H7 (cell line): ENCODE measurements around the gene ANKMY1. TPM values are rescaled to one million over a fixed set of nuclear protein-coding genes. Genes with fewer than 3 reads are reported as not detected.

Experiments
- DNase-seq: peaks from one replicate; pipeline ENCODE4 v3.0.0; 2012
- H3K27me3 ChIP-seq: 2 replicates; pipeline ENCODE4 v1.6.0; 2011; ENCODE audit warnings: mild to moderate bottlenecking, low read length; ENCODE audit not compliant: control insufficient read depth, insufficient read depth
- H3K36me3 ChIP-seq: replicated peaks from 2 replicates; pipeline ENCODE4 v1.5.1; 2011; ENCODE audit warnings: low read length; ENCODE audit not compliant: control insufficient read depth, insufficient read depth
- H3K4me3 ChIP-seq: 2 replicates; pipeline ENCODE4 v1.5.1; 2011; ENCODE audit warnings: low read depth, mild to moderate bottlenecking, control low read depth, low read length, moderate library complexity; ENCODE audit not compliant: insufficient read depth
- total RNA-seq: library from RNA; depleted of rRNA; stranded (reverse); fragments of >200 nt; shearing (Covaris generic); gene quantifications from 2 replicates; pipeline ENCODE4 v1.2.3, GENCODE V29; 2014

Gene ANKMY1
- total RNA-seq, 1 experiment from 2014 or later: 3.6 TPM

DNA sequence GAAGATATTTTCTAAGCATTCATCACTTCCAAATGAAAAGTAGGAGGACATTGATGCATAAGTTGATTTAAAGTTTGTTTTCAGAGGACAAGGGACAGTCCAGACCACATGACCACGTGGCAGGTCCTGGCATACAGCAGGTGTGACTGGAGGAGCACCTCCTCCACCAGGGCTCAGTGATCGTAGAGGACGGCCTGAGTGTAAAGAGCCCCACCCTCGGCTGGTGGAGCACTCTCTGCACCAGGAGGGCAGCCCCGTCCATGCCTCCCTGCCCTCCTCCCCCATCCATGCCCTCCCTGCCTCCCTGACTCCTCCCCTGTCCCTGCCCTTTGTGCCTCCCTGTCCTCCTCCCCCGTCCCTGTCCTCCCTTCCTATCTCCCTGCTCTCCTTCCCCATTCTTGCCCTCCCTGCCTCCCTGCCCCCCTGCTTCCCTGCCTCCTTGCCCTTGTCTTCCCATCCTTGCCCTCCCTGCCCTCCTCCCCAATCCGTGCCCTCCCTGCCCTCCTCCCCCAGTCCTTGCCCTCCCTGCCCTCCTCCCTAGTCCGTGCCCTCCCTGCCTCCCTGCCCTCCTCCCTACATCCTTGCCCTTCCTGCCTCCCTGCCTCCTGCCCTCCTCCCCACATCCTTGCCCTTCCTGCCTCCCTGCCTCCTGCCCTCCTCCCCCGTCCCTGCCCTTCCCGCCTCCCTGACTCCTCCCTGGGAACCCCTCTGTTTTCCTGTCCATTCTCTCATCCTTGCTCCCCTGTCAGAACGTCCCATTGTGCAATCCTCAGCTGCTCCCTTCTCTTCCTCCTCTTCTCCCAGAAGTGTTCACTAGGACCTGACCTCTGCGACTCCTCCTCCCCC lies 47.9 kb downstream of the ANKMY1 start:
- H3K4me3 ChIP-seq: no peak overlapping the region
- DNase-seq: peak; percentile 37

DNA sequence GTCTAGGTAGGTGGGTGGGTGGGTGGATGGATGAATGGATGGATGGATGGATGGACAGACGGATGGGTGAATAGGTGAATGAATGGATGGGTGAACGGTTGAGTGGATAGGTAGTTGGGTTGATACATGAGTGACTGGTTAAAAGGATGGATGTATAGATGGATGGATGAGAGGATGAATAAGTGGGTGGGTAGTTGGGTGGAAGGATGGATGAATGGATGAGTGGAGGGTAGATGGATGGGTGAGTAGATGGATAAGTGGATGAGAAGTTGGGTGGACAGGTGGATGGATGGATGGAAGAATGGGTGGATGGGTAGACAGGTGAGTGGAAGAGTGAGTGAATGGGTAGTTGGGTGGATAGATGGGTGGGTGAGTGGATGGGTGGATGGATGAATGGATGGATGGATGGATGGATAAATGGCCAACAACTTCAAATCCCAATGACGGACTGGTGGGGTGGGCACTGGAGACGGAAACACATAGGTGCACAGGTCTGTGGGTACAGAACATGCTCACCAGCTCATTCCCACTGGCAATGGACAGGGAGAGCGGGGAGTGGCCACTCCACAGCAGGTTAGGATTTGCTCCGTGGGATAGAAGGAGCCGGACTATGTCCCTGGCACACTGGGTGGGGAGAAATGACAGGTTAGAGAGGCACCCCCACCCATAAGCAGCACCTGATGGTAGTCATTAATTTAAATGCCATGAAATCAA lies 48.8 kb downstream of the ANKMY1 start:
- H3K4me3 ChIP-seq: no peak overlapping the region
- no peaks in the 10 kb centered on the region for H3K36me3 ChIP-seq
- no peak for DNase-seq
- H3K27me3 ChIP-seq: no peaks in the 10 kb centered on the region; the same call in 1 of the 2 replicates

More for the DNA sequence above, 47.9 kb downstream of the ANKMY1 start:
- H3K36me3 ChIP-seq: no peaks in the 10 kb centered on the region
- H3K27me3 ChIP-seq: no peaks in the 10 kb centered on the region; the same call in 1 of the 2 replicates

DNA sequence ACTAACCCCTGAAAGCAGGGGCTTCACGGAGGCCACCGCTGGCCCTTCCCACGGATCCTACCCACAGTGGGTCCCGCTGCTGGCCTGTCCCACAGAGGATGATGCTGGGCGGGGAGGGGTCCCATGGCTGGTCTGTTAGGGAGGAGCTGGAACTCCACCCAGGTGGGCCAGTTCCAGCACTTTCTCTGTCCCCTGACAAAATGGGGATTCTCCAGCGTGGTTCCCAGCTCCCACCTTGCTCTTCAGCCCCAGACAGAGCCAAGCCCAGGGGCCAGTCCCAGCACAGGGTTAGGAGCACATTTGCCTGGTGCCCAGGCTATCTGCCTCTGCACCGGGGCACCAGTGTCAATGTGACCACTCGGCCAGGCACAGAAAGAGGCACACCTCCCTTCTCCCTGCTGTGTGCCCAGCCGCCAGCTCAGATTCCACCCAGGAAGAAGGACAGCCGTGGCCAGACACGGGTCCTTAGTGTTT lies 50.0 kb downstream of the ANKMY1 start:
- Histone ChIP-seq H3K27me3 (no peaks in the 10 kb centered on the region; the same call in 1 of the 2 replicates), H3K36me3 (no peaks in the 10 kb centered on the region), H3K4me3 (no peak overlapping the region)
- DNase-seq: peak; percentile 38

DNA sequence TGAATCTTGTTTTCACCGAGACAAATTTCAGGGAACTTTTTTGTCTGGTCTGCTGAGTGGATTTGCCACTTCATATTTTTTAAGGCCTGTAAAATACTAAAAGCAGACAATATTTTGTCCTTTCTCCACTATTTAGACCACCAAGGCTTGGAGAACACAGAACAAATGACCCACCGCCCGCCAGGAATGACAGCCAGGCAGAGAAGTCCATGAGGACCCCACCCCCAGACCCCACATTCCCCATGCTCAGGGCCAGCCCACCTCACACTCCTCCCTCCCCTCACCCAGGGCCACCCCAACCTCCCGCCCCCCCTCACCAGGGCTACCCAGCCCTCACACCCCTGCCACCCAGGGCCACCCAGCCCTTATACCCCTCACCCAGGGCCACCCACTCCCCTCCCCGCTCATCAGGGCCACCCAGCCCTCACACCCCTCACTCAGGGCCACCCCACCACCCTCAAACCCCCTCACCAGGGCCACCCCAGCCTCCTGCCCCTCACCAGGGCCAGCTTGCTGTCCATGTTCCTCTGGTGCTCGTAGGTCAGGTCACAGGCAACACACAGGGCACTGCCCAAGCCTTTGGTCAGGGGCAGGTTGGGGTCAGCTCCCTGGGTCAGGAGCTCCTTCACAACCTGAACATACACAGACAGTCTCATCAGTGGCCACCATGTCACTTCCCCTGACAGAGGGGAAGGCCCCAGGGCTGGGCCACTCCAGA lies 50.6 kb downstream of the ANKMY1 start:
- Histone ChIP-seq H3K36me3 (no peaks in the 10 kb centered on the region), H3K4me3 (no peak overlapping the region), H3K27me3 (no peaks in the 10 kb centered on the region; the same call in 1 of the 2 replicates)
- peak; percentile 56 for DNase-seq

DNA sequence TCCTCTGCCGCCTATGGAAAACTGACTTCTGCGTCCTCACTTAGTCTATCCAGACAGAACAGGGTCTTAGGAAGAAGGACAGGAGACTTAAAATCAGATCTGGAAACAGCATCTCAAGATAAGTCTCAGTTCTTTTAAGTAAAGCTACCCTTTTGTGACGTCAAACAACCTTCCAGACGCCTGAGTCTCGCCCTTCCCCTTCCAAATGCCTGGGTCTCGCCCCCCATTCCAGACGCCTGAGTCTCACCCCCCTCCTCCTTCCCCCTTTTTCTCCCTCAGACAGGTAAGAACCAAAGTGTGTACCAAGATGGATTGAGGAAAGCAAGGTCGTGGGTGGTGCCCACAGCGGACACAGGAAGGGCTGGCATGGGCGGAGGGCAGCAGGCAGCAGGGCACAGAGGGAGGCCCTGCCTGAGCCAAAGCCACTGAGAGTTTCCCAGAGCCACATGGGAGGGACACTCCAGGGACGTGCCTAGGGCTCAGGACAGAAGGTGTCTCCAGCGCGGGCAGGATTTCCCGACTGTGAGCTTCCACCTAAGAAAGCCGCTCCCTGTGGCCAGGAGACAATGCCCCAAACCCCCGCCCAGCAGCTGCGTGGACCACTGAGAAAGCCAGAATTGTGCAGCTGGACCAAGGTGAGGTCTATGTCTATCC lies 51.3 kb downstream of the ANKMY1 start:
- no peaks in the 10 kb centered on the region; the same call in 1 of the 2 replicates for H3K27me3 ChIP-seq
- no peaks in the 10 kb centered on the region for H3K36me3 ChIP-seq
- H3K4me3 ChIP-seq: no peak overlapping the region
- peak; percentile 51 for DNase-seq

DNA sequence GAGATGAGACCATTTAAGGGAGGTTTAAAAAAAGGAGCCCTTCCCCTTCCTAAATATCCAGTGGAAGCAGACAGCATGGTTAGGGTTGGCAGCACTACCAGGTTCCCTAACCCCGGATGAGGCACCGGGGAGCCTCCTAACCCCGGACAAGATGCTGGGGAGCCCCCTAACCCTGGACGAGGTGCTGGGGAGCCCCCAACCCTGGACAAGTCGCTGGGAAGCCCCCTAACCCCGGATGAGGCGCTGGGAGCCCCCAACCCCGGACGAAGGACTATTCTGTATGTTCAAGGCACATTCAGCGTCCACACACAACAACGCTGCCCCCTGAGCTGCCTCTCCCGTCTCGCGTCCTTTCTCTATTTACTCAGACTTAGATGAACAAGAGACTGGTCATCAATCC lies 51.9 kb downstream of the ANKMY1 start:
- peak; percentile 37 for DNase-seq
- Histone ChIP-seq H3K4me3 (no peak overlapping the region), H3K36me3 (no peaks in the 10 kb centered on the region), H3K27me3 (no peaks in the 10 kb centered on the region; the same call in 1 of the 2 replicates)

DNA sequence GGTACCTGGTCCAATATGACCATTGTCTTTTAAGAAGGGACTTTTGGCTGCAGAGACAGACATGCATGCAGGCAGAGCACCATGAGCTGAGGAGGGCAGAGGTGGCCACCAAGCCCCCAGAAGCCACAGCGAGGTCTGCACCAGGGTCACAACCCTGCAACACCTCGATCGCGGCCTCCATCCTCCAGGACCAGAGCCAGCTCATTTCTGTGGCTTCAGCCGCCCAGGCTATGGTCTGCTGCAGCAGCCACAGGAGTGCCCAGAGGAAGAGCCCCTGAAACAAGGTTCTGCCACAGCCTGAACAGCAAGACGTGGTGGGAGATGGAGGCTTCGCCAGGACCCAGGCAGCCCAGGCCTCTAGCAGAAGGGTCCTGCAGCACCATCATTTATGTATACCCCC lies 53.9 kb downstream of the ANKMY1 start:
- H3K4me3 ChIP-seq: no peak overlapping the region
- DNase-seq: peak; percentile 13
- H3K36me3 ChIP-seq: no peaks in the 10 kb centered on the region
- H3K27me3 ChIP-seq: no peaks in the 10 kb centered on the region

DNA sequence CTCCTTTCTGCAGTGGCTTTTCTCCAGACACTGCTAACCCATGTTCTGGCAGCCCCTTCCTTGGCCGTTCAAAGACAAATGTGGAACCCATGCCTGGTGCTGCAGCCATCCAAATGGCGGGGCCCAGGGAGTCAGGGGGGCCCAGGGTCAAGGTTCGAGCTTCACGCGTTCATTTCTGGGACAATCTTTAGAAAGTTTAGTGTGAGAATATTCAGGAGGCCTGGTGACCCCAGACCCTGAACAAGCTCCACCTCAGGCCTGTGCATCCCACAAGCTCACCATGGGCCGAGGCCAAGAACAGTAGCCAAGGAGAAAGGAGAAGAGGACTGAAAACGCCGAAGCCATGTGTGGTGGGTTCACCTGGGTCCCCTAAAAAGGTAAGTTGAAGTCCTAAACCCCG lies 54.4 kb downstream of the ANKMY1 start:
- DNase-seq: peak; percentile 22
- H3K27me3 ChIP-seq: no peaks in the 10 kb centered on the region
- no peaks in the 10 kb centered on the region for H3K36me3 ChIP-seq
- H3K4me3 ChIP-seq: no peak overlapping the region

DNA sequence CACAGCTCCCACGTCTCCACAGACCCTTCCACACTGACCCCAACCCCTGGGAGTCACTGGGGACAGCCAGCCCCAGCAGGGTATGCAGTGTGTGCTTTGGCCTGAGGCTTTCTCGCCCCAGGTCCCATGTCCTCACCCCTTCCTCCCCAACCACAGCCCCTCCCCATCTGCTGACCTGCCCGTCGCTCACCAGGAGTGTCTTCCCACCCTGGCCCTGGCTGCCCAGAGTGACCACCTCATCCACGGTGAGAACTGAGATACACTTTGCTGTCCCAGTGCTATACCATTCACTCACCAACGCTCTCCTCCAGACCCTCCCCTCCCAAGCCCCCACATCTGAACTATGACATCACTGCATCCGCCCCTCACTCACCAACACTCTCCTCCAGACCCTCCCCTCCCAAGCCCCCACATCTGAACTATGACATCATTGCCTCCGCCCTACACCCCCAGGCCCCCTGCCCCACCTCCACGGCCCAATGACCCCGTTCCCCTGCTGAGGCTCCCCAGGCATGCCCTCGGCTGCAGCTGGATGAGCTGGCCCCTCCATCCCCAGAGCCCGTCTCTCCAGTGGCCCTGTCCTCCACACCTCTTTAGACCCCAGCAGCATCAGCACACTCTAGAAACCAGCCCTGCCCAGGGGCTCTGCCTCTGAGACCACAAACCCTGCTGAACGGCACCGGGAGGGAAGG lies 55.2 kb downstream of the ANKMY1 start:
- H3K4me3 ChIP-seq: no peak overlapping the region
- no peaks in the 10 kb centered on the region for H3K27me3 ChIP-seq
- no peaks in the 10 kb centered on the region for H3K36me3 ChIP-seq
- DNase-seq: peak; percentile 42

DNA sequence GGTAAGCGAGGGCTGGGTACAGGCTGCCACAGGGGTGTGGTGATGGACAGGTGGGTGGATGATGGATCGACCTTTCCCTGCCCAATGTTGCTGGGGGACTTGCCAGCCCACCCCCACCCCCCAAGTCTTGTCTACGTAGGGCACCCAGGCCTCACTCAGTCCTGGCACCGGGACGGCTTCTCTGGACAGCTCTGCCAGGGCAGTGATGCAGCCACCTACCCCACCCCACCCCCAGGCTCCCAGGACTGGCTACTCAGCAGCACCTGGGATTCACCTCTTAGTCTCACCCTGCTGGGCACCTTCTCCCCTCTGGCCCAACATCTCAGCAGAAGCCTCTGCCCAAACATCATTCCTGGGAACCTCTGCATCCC lies 55.7 kb downstream of the ANKMY1 start:
- Histone ChIP-seq H3K4me3 (no peak overlapping the region), H3K27me3 (no peaks in the 10 kb centered on the region), H3K36me3 (no peaks in the 10 kb centered on the region)
- peak; percentile 32 for DNase-seq

DNA sequence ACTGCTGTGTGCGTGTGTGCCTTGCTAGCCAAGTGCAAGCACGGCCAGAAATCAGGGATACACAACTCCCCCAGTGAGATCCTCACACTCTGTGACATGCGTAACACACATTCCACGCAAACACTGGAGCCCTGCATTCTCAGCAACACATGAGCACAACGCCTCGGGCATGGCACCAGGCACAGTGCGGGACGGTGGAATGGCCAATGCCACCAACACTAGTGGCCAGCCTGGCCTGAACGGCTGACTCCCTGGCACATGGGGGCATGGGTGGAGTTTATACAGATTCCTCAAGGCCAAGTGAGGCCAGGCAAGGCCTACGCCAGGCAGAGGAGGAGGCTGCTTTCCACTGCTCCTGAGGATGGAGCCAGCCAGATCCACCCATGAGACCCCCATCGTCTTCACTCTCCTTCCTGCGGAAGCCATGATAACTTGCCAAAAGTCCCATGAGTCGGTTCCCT lies 56.2 kb downstream of the ANKMY1 start:
- no peaks in the 10 kb centered on the region for H3K36me3 ChIP-seq
- no peak for DNase-seq
- H3K27me3 ChIP-seq: no peaks in the 10 kb centered on the region
- H3K4me3 ChIP-seq: no peak overlapping the region

DNA sequence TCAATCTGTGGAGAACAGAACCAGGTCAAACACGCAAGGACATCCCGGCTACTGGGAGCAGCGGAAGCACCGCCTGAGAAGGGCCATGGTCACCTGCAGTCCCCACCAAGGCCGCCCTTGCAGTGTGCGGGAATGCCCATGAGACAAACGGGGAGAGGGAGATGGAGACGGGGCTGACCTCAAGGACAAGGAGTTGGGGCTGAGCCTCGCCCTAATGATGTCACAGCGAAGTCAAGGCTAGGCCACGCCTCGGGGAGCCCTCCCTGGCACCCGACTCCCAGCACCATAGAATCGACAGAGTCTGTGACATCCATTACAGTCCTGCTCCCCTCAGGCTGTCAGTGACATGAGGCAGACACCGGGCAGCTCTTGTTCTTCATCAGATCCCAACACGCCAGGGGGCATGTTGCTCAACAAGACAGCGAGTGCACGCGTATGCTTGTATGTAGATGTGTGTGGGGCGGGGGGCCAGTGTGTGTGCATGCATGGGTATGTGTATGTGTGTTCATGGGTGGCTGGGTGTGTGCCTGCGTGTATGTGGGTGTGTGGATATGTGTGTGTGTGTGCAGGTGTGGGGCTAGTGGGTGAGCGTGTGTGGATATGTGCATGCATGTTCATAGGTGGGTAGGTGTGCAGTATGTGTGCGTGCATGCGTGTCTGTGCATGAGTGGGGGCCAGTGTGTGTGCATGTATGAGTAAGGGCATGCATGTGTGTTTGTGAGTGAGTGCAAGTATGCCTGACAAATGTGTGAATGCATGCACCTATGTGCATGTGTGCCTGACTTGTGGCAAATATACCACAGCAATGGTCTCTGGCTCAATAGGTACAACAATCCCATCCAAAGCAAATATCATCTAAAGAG lies 57.0 kb downstream of the ANKMY1 start:
- H3K27me3 ChIP-seq: no peaks in the 10 kb centered on the region
- H3K4me3 ChIP-seq: no peak overlapping the region
- no peaks in the 10 kb centered on the region for H3K36me3 ChIP-seq
- no peak for DNase-seq
